BJ (cell line): ENCODE results near the gene INPP5D. TPM values are rescaled to one million over a fixed set of nuclear protein-coding genes. Genes with fewer than 3 reads are reported as not detected.

Source experiments
- CTCF ChIA-PET: fragments of 350-600 bp; formaldehyde crosslinking; extraction: SDS; loops from one replicate; lab custom pipeline; 2021; ENCODE audit warnings: antibody characterized with exemption, inconsistent platforms; lab: Yijun Ruan, JAX
- POLR2A ChIA-PET: fragments of 300-600 bp; sonication (Branson Sonifier 250); formaldehyde crosslinking; extraction: SDS; loops from one replicate; lab custom pipeline; 2021; ENCODE audit warnings: antibody characterized with exemption; lab: Charles Lee
- DNase-seq: peaks from one replicate; pipeline ENCODE4 v3.0.0-alpha.2; 2011; ENCODE audit warnings: low read depth
- H3K27me3 ChIP-seq: 2 replicates; pipeline ENCODE4 v1.6.0; 2011; ENCODE audit warnings: low read length; ENCODE audit not compliant: control insufficient read depth, insufficient read depth
- H3K36me3 ChIP-seq: 2 replicates; pipeline ENCODE4 v1.5.1; 2011; ENCODE audit warnings: low read length; ENCODE audit not compliant: control insufficient read depth, insufficient read depth
- H3K4me3 ChIP-seq: 2 replicates; pipeline ENCODE4 v1.5.1; 2011; ENCODE audit warnings: low read depth, mild to moderate bottlenecking, control low read depth, low read length
- CTCF ChIP-seq: IDR thresholded peaks from 2 replicates; pipeline ENCODE4 v1.5.1; 2011; ENCODE audit warnings: low read depth, mild to moderate bottlenecking, control low read depth, inconsistent platforms, low read length, moderate library complexity; ENCODE audit not compliant: insufficient read depth
- polyA plus RNA-seq: library from polyadenylated mRNA; depleted of rRNA; stranded (reverse); fragments of >200 nt; gene quantifications from 2 replicates; pipeline ENCODE4 v1.2.3, GENCODE V29; 2011

Gene INPP5D
- polyA plus RNA-seq, 1 experiment, result 0.38 TPM

- TF ChIP-seq CTCF, result no peak
- no peak for DNase-seq
- ChIA-PET CTCF (interaction anchor here (0.6 to 6.1 kb wide), 3 partner anchors 14 to 130 kb away, joined by 3 to 74 read pairs (median 5); no protein-coding TSS in a partner anchor), POLR2A (no interaction called here)
- Histone ChIP-seq H3K4me3 (no peak overlapping the region), H3K36me3 (no peaks in the 10 kb centered on the region), H3K27me3 (no peaks in the 10 kb centered on the region)
Observed at GRCh38 chr2:233055362-233055761, 4.8 kb upstream of the INPP5D start.

- TF ChIP-seq CTCF, result no peak
- no peak overlapping the region for H3K4me3 ChIP-seq
- CTCF ChIA-PET, result no interaction called here
- POLR2A ChIA-PET, result no interaction called here
- H3K27me3 ChIP-seq, result no peaks in the 10 kb centered on the region
- H3K36me3 ChIP-seq, result no peaks in the 10 kb centered on the region
- DNase-seq, result no peak
Observed at GRCh38 chr2:233056961-233057605, 3.1 kb upstream of the INPP5D start.

GRCh38 chr2:233058717-233059546 lies 1.2 kb upstream of the INPP5D start:
- no peak for DNase-seq
- POLR2A ChIA-PET, result no interaction called here
- H3K36me3 ChIP-seq, result no peaks in the 10 kb centered on the region
- H3K4me3 ChIP-seq, result no peak overlapping the region
- TF ChIP-seq CTCF, result no peak
- no peaks in the 10 kb centered on the region for H3K27me3 ChIP-seq
- CTCF ChIA-PET, result interaction anchor here (0.8 to 2.0 kb wide), 3 partner anchors 10 to 206 kb away, joined by 3 to 9 read pairs (median 3); no protein-coding TSS in a partner anchor

- TF ChIP-seq CTCF, result no peak
- ChIA-PET CTCF (interaction anchor here (2.0 kb wide), 1 partner anchor 206 kb away, joined by 9 read pairs; no protein-coding TSS in a partner anchor), POLR2A (no interaction called here)
- Histone ChIP-seq H3K27me3 (no peaks in the 10 kb centered on the region), H3K4me3 (no peak overlapping the region), H3K36me3 (no peaks in the 10 kb centered on the region)
- DNase-seq, result no peak
Observed at GRCh38 chr2:233059547-233059796, 670 bp upstream of the INPP5D start.

- no peak for DNase-seq
- TF ChIP-seq CTCF, result no peak
- H3K36me3 ChIP-seq, result no peaks in the 10 kb centered on the region
- H3K4me3 ChIP-seq, result no peak overlapping the region
- CTCF ChIA-PET, result interaction anchor here (0.6 to 2.3 kb wide), 4 partner anchors 8 to 207 kb away, joined by 3 to 12 read pairs (median 7); no protein-coding TSS in a partner anchor
- POLR2A ChIA-PET, result no interaction called here
- no peaks in the 10 kb centered on the region for H3K27me3 ChIP-seq
Observed at GRCh38 chr2:233060501-233060979, 398 bp downstream of the INPP5D start.
